Osteocyte (in vitro differentiated cells): ENCODE measurements around the gene NOC2L. TPM values are rescaled to one million over a fixed set of nuclear protein-coding genes. Genes with fewer than 3 reads are reported as not detected.
"Not testable (repeated sequence)": the region's sequence is repeated elsewhere in the genome, so short reads cannot be mapped to it uniquely, and the experiment has no call there.

ENCODE experiments used
- DNase-seq: peaks from one replicate; pipeline ENCODE4 v3.0.0; 2021; ENCODE audit warnings: mixed read lengths; ENCODE audit not compliant: unreplicated experiment; ENCODE audit errors: extremely low spot score
- H3K27ac Mint-ChIP-seq: one replicate; pipeline ENCODE4 v1.8.0; 2021; ENCODE audit warnings: mild to moderate bottlenecking, mixed read lengths; ENCODE audit not compliant: unreplicated experiment
- H3K27me3 Mint-ChIP-seq: one replicate; pipeline ENCODE4 v1.8.0; 2021; ENCODE audit warnings: mixed read lengths; ENCODE audit not compliant: unreplicated experiment
- H3K36me3 Mint-ChIP-seq: one replicate; pipeline ENCODE4 v1.8.0; 2021; ENCODE audit warnings: mixed read lengths; ENCODE audit not compliant: unreplicated experiment
- H3K4me1 Mint-ChIP-seq: one replicate; pipeline ENCODE4 v1.8.0; 2021; ENCODE audit warnings: mixed read lengths; ENCODE audit not compliant: unreplicated experiment
- H3K4me3 Mint-ChIP-seq: one replicate; pipeline ENCODE4 v1.8.0; 2021; ENCODE audit warnings: mild to moderate bottlenecking, moderate library complexity, mixed read lengths; ENCODE audit not compliant: unreplicated experiment
- H3K9me3 Mint-ChIP-seq: one replicate; pipeline ENCODE4 v1.8.0; 2021; ENCODE audit warnings: mixed read lengths; ENCODE audit not compliant: unreplicated experiment
- total RNA-seq: library from RNA; stranded (reverse); gene quantifications from 2 replicates; pipeline ENCODE4 v1.2.1, GENCODE V29; 2021
- TF ChIP-seq, protein P1 (sequence below): fragments of 200-600 bp; sonication (generic); IDR thresholded peaks from 2 replicates; pipeline ENCODE4 v1.5.0; 2021; ENCODE audit warnings: antibody characterized with exemption, mild to moderate bottlenecking, moderate library complexity

NOC2L gene
- total RNA-seq, 1 donor from 2014 or later: 60.5 TPM

DNA sequence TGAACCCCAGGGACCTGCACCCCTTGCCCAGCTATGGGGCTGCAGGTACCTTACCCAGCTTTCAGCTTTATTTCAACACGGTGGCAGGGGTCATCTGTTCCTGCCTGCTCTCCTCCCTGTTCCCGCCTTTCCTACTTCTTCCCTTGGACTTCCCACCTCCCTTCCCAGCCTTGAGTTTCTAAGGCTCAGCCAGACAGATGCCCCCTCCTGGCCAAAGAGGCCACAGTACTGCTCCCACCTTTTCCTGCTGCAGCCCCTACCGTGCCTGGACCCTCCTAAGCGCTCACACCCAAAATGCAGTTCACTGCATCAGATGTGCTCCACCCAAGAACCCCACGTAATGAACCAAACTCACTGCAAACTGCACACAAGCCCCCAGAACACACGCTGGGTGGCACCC lies 7.7 kb downstream of the NOC2L start:
- DNase-seq: no peak
- no peaks in the 10 kb centered on the region for H3K4me1 Mint-ChIP-seq
- peaks cover 39% of the 10 kb centered on the region for H3K36me3 Mint-ChIP-seq
- no peak overlapping the region for H3K27ac Mint-ChIP-seq
- no peaks in the 10 kb centered on the region for H3K9me3 Mint-ChIP-seq
- no peaks in the 10 kb centered on the region for H3K27me3 Mint-ChIP-seq
- TF ChIP-seq, protein P1, sequence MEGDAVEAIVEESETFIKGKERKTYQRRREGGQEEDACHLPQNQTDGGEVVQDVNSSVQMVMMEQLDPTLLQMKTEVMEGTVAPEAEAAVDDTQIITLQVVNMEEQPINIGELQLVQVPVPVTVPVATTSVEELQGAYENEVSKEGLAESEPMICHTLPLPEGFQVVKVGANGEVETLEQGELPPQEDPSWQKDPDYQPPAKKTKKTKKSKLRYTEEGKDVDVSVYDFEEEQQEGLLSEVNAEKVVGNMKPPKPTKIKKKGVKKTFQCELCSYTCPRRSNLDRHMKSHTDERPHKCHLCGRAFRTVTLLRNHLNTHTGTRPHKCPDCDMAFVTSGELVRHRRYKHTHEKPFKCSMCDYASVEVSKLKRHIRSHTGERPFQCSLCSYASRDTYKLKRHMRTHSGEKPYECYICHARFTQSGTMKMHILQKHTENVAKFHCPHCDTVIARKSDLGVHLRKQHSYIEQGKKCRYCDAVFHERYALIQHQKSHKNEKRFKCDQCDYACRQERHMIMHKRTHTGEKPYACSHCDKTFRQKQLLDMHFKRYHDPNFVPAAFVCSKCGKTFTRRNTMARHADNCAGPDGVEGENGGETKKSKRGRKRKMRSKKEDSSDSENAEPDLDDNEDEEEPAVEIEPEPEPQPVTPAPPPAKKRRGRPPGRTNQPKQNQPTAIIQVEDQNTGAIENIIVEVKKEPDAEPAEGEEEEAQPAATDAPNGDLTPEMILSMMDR: peak; percentile 51
- no peak overlapping the region for H3K4me3 Mint-ChIP-seq

DNA sequence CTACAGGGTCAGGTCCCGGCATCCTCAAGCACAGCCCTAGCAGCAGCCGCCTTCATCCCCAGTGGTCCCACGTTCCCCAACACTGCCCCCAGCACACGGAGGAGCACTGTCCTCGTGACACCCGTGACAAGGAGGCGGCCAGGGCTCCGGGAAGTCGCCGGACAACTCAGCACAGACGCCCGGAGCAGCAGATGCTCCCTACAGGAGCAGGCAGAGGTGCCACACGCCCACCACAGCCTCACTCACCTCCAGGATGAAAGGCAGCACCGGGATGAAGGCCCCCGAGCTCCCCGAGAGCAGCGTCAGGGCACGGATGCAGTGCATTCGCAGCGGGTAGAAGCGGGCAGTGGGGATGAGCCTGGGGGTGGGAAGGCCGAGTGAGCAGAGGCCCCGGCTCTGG lies 8.2 kb downstream of the NOC2L start:
- Mint-ChIP-seq H3K4me3 (no peak overlapping the region), H3K27me3 (no peaks in the 10 kb centered on the region), H3K9me3 (no peaks in the 10 kb centered on the region), H3K4me1 (peaks cover 2% of the 10 kb centered on the region), H3K27ac (no peak overlapping the region), H3K36me3 (peaks cover 43% of the 10 kb centered on the region)
- TF ChIP-seq, protein P1: no peak
- DNase-seq: no peak

GRCh38 chr1:950268-950667 lies 8.8 kb downstream of the NOC2L start:
- TF ChIP-seq, protein P1: no peak
- no peaks in the 10 kb centered on the region for H3K27me3 Mint-ChIP-seq
- no peaks in the 10 kb centered on the region for H3K9me3 Mint-ChIP-seq
- H3K4me3 Mint-ChIP-seq: no peak overlapping the region
- no peak for DNase-seq
- H3K4me1 Mint-ChIP-seq: peaks cover 8% of the 10 kb centered on the region
- H3K36me3 Mint-ChIP-seq: peaks cover 46% of the 10 kb centered on the region
- no peak overlapping the region for H3K27ac Mint-ChIP-seq

DNA sequence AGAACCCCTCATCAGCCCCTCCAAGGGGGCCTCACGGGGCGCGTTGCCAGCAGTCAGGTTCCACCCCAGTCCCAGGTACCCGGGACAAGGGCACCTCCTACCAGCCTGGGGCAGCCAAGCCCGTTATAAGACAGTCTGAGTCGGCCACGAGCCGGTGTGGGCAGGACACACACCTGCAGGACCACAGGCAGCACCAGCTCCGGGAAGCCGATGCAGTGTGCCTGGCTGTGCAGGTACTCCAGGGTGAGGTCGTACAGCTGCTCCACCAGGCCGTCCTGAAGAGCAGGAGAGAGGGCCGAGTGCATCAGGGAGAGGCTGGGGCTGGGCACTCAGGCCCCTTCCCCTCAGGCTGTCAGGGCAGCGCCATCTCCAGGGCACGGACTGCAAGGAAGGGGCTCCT lies 11.1 kb downstream of the NOC2L start:
- H3K9me3 Mint-ChIP-seq: no peaks in the 10 kb centered on the region
- TF ChIP-seq, protein P1: no peak

DNA sequence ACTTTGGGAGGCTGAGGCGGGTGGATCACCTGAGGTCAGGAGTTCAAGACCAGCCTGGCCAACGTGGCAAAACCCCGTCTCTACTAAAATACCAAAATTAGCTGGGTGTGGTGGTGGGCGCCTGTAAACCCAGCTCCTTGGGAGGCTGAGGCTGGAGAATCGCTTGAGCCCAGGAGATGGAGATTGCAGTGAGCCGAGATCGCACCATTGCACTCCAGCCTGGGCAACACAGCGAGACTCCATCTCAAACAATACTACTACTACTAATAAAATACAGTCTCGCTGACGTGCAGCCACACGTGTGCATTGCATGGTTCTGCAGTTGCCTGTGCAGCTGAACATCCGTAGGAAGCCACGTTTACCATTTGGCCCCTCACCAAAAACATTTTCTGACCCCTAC lies 12.2 kb downstream of the NOC2L start:
- peaks cover 31% of the 10 kb centered on the region for H3K36me3 Mint-ChIP-seq
- H3K9me3 Mint-ChIP-seq, H3K27me3 Mint-ChIP-seq, DNase-seq, H3K4me3 Mint-ChIP-seq, H3K27ac Mint-ChIP-seq: not testable (repeated sequence)
- peaks cover 30% of the 10 kb centered on the region for H3K4me1 Mint-ChIP-seq

More for the DNA sequence above, 11.1 kb downstream of the NOC2L start:
- no peak overlapping the region for H3K27ac Mint-ChIP-seq
- H3K4me1 Mint-ChIP-seq: peaks cover 28% of the 10 kb centered on the region
- no peak overlapping the region for H3K4me3 Mint-ChIP-seq
- no peaks in the 10 kb centered on the region for H3K27me3 Mint-ChIP-seq
- DNase-seq: no peak
- peaks cover 32% of the 10 kb centered on the region for H3K36me3 Mint-ChIP-seq
